Ovary (tissue), 9 donors: ENCODE measurements around the gene KLHL24. TPM values are rescaled to one million over a fixed set of nuclear protein-coding genes. Genes with fewer than 3 reads are reported as not detected.
"Not testable (repeated sequence)": the region's sequence is repeated elsewhere in the genome, so short reads cannot be mapped to it uniquely, and the experiment has no call there.

ENCODE experiments used
- DNase-seq, 5 donors: peaks; one replicate each; pipeline ENCODE4 v3.0.0-alpha.2; 2019 to 2020
- H3K27ac ChIP-seq, 2 donors: fragments of 200-600 bp; one replicate each; pipeline versions ENCODE4 v1.5.1 to v1.8.0; 2019 to 2022
- H3K27me3 ChIP-seq: fragments of 200-600 bp; one replicate; pipeline ENCODE4 v1.8.0; 2022
- H3K36me3 ChIP-seq: fragments of 200-600 bp; sonication (generic); one replicate; pipeline ENCODE4 v1.5.1; 2019
- H3K4me1 ChIP-seq: one replicate; pipeline ENCODE4 v1.8.1; 2013; ENCODE audit warnings: mild to moderate bottlenecking, moderate library complexity; ENCODE audit not compliant: insufficient read depth
- H3K4me3 ChIP-seq: fragments of 200-600 bp; sonication (generic); one replicate; pipeline ENCODE4 v1.5.1; 2017
- H3K9me3 ChIP-seq, 2 donors: fragments of 200-600 bp in 1 of 2; sonication (generic) in 1 of 2; one replicate each; pipeline versions ENCODE4 v1.5.1 to v1.8.1; 2013 to 2019; ENCODE audit warnings: mild to moderate bottlenecking in 1 of 2, moderate library complexity in 1 of 2
- EP300 ChIP-seq: sonication (generic); formaldehyde crosslinking; IDR thresholded peaks from one replicate; pipeline ENCODE4 v1.6.1; 2017; ENCODE audit warnings: antibody characterized with exemption
- POLR2A ChIP-seq: fragments of 450-650 bp; IDR thresholded peaks from one replicate; pipeline ENCODE4 v1.6.1; 2017; ENCODE audit warnings: antibody characterized with exemption, mild to moderate bottlenecking, moderate library complexity
- WGBS, 3 donors: extraction: QIAGEN DNeasy Blood & Tissue Kit in 1 of 3; methylation state at CpG; one replicate each; pipeline versions ENCODE4 v1.1.5 to v1.1.7; 2013 to 2017; 5-methylcytosine and 5-hydroxymethylcytosine counted together
- intact Hi-C, 4 donors: fragments of 100-400 bp; cut with DNase I; formaldehyde crosslinking; loops; one replicate each; pipeline versions ENCODE4 v1.11.0 to v1.15.1; 2022 to 2023
- polyA plus RNA-seq, 2 donors: library from polyadenylated mRNA; stranded (reverse); fragments of 200-250 nt in 1 of 2; fragments of 350-450 nt in 1 of 2; fragmentation: Illumina TruSeq in 1 of 2; extraction: RNeasy Lipid Tissue Mini Kit (QIAGEN cat#74804) in 1 of 2; gene quantifications; one replicate each; pipeline ENCODE4 v1.2.3, GENCODE V29; 2013 to 2014
- total RNA-seq, 7 donors: library from RNA; depleted of rRNA in 2 of 7; stranded (reverse); fragments of >200 nt in 2 of 7; fragmentation: NEBNext Ultra II Directional in 3 of 7; extraction: Animal tissue kit (Norgen Biotek cat#: 25700) in 3 of 7; gene quantifications; one replicate each; pipeline versions ENCODE4 v1.1.0 to v1.2.4, GENCODE V29; 2016 to 2023
- TF ChIP-seq, protein P1 (sequence below), 3 donors: fragments of 450-650 bp in 2 of 3; fragments of 200-600 bp in 1 of 3; IDR thresholded peaks; one replicate each; pipeline versions ENCODE4 v1.5.1 to v1.8.0; 2016 to 2022; ENCODE audit warnings: antibody characterized with exemption in 3 of 3, mild to moderate bottlenecking in 1 of 3
- donor health status: DM: no; HTN: no; CAD: no; lungs with moderate emphysema.
- donor health status: DM: no; HTN: no; CAD: no.
- donor health status: Bipolar disorder and iron deficiency.
- donor health status: DM: yes; HTN: yes; CAD: no.
- donor health status: DM: no; HTN: no; CAD: no.
- donor health status: DM: yes; HTN: yes; CAD: no.

The KLHL24 gene
- total and polyA plus RNA-seq, 9 donors = 17.7 to 135 (median 70.7) TPM

DNA sequence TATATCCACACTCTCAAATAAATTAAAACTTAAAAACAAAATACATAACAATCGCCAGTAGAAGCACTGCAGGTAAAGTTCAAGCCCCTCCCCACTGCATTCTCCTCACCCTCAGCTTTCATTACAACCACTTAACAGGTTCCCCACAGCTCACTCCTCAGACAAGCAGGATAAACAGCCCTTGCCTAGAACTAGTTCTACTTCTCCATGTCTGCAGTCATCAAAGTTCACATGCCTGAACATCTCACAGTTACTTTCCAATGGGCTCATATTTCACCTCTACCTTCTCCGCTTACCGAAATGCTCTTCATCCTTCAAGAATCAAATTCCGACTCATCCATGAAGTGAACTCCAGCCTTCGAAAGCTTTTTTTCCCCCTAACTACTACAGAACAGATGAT is 66.3 kb downstream of the KLHL24 start:
- H3K27me3 ChIP-seq = no peaks in the 10 kb centered on the region
- no peak overlapping the region for H3K27ac ChIP-seq
- no peak for DNase-seq
- 84 to 95% (median 92%) methylated on average over 5 of the region's 5 CpGs for WGBS, 3 donors
- intact Hi-C loops = no loop called here
- H3K4me1 ChIP-seq = peaks cover 9% of the 10 kb centered on the region
- no peak overlapping the region for H3K4me3 ChIP-seq
- H3K36me3 ChIP-seq = no peaks in the 10 kb centered on the region
- TF ChIP-seq, protein P1, sequence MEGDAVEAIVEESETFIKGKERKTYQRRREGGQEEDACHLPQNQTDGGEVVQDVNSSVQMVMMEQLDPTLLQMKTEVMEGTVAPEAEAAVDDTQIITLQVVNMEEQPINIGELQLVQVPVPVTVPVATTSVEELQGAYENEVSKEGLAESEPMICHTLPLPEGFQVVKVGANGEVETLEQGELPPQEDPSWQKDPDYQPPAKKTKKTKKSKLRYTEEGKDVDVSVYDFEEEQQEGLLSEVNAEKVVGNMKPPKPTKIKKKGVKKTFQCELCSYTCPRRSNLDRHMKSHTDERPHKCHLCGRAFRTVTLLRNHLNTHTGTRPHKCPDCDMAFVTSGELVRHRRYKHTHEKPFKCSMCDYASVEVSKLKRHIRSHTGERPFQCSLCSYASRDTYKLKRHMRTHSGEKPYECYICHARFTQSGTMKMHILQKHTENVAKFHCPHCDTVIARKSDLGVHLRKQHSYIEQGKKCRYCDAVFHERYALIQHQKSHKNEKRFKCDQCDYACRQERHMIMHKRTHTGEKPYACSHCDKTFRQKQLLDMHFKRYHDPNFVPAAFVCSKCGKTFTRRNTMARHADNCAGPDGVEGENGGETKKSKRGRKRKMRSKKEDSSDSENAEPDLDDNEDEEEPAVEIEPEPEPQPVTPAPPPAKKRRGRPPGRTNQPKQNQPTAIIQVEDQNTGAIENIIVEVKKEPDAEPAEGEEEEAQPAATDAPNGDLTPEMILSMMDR (IDR thresholded peaks at IDR 0.05) = no peak
- TF ChIP-seq POLR2A (no peak), EP300 (no peak)
- no peaks in the 10 kb centered on the region for H3K9me3 ChIP-seq

DNA sequence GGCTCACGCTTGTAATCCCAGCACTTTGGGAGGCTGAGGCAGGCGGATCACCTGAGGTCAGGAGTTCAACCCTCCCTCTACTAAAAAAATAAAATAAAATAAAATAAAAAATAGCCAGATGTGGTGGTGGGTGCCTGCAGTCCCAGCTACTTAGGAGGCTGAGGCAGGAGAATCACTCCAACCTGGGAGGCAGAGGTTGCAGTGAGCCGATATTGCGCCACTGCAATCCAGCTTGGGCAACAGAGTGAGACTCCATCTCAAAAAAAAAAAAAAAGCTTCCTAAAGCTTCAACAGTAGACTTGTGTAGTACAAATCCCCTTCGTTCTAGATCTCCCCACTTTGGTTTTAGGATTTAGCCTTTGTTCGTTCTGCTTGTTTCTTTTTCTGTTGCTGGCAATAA is 68.5 kb downstream of the KLHL24 start:
- 94 to 95% (median 94%) methylated on average over 6 of the region's 6 CpGs for WGBS, 3 donors
- not testable (repeated sequence) for H3K4me1 ChIP-seq, DNase-seq

DNA sequence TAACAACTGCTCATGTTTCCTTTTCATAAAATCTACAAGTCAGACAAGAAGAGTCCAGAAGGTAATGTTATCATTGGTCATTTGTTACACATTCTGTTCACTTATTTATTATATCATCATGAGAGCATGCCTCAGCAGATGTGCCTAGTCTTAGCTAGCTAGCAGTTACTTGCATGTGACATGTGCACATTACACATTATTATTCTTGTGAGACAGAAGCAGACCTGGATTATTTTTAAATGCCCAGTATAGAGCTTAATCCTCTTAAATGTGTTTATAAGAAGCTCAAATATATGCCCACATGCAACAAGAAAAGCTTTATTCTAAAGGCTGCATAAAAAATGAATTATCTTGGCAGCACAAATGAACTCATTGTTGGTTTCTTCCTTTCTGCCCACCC is 74.8 kb downstream of the KLHL24 start:
- TF ChIP-seq, protein P1 (IDR thresholded peaks at IDR 0.05) = no peak
- TF ChIP-seq EP300 (no peak), POLR2A (no peak)
- no peak for DNase-seq
- H3K36me3 ChIP-seq = no peaks in the 10 kb centered on the region
- H3K27ac ChIP-seq = no peak overlapping the region
- intact Hi-C loops = no loop called here
- no peaks in the 10 kb centered on the region for H3K27me3 ChIP-seq
- H3K9me3 ChIP-seq = no peaks in the 10 kb centered on the region
- H3K4me3 ChIP-seq = no peak overlapping the region
- no peaks in the 10 kb centered on the region for H3K4me1 ChIP-seq

More for the DNA sequence above, 68.5 kb downstream of the KLHL24 start:
- H3K27ac ChIP-seq, intact Hi-C loops, H3K36me3 ChIP-seq, H3K9me3 ChIP-seq, H3K27me3 ChIP-seq, H3K4me3 ChIP-seq: not testable (repeated sequence)

DNA sequence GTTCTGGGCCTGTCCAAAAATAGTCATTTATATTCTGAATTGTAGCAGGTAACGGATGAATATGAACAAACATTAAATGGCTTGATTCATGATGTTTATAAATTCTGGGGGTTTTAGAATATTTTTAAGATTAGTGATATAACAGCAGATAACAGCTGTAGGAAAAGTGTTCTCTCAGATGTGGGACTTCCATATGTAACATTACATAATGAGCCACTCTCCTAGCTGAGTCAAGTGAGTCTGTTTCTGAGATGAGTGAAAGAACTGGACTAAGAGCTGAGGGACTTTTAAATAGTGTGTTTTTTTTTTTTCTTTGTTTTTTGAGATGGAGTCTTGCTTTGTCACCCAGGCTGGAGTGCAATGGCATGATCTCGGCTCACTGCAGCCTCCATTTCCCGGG is 76.1 kb downstream of the KLHL24 start:
- TF ChIP-seq, protein P1 (IDR thresholded peaks at IDR 0.05) = no peak
- H3K4me3 ChIP-seq = no peak overlapping the region
- no peaks in the 10 kb centered on the region for H3K4me1 ChIP-seq
- WGBS, 3 donors = 96 to 99% (median 99%) methylated on average over 3 of the region's 3 CpGs
- H3K9me3 ChIP-seq = no peaks in the 10 kb centered on the region
- H3K36me3 ChIP-seq = no peaks in the 10 kb centered on the region
- intact Hi-C loops = no loop called here
- no peak overlapping the region for H3K27ac ChIP-seq
- DNase-seq = no peak
- no peaks in the 10 kb centered on the region for H3K27me3 ChIP-seq

DNA sequence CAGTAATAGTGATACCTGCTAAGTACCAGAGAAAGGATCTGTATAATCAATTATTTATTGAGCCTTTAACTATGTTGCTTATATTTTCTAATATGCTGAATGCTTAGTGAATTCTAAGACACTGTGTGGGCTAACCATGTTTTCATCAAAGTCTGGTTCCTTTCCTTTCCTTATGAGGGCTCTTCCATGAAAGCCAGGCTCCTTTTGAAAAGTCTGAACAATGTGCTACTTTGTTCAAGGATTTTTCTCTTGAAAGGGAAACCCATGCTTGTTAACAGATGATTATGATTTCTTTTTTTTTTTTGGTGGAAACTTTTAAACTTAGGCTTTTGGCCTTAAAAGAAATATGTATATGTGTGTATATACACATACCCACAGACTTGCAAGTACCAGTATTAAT is 79.2 kb downstream of the KLHL24 start:
- no peak for DNase-seq
- Histone ChIP-seq H3K4me1 (no peaks in the 10 kb centered on the region), H3K27ac (no peak overlapping the region), H3K4me3 (no peak overlapping the region), H3K9me3 (no peaks in the 10 kb centered on the region), H3K27me3 (no peaks in the 10 kb centered on the region), H3K36me3 (no peaks in the 10 kb centered on the region)
- intact Hi-C loops = no loop called here
- TF ChIP-seq EP300 (no peak), POLR2A (no peak)
- TF ChIP-seq, protein P1 (IDR thresholded peaks at IDR 0.05) = no peak
